Nephron (organoid): ENCODE results near the gene TRMT10B.

ENCODE experiments used
- H3K27ac Mint-ChIP-seq, 3 experiments: 2 replicates each; pipeline ENCODE4 v1.8.0; 2020; ENCODE audit warnings: mixed read lengths in 3 of 3, mild to moderate bottlenecking in 2 of 3, moderate library complexity in 1 of 3
- H3K27me3 Mint-ChIP-seq: 2 replicates; pipeline ENCODE4 v1.8.0; 2021; ENCODE audit warnings: low read depth, mild to moderate bottlenecking, moderate library complexity, mixed read lengths
- H3K36me3 Mint-ChIP-seq: 2 replicates; pipeline ENCODE4 v1.8.0; 2020; ENCODE audit warnings: low read depth, mixed read lengths
- H3K4me1 Mint-ChIP-seq: 2 replicates; pipeline ENCODE4 v1.8.0; 2020; ENCODE audit warnings: mixed read lengths
- H3K4me3 Mint-ChIP-seq, 3 experiments: 2 replicates each; pipeline ENCODE4 v1.8.0; 2020; ENCODE audit warnings: mild to moderate bottlenecking in 3 of 3, mixed read lengths in 3 of 3, moderate library complexity in 2 of 3
- H3K9me3 Mint-ChIP-seq: 2 replicates; pipeline ENCODE4 v1.8.0; 2020; ENCODE audit warnings: mixed read lengths
- TF ChIP-seq, protein P1 (sequence below), 3 experiments: fragments of 200-600 bp; sonication (generic); IDR thresholded peaks; one replicate each; pipeline ENCODE4 v1.5.0; 2021; ENCODE audit warnings: antibody characterized with exemption in 3 of 3; ENCODE audit not compliant: unreplicated experiment in 3 of 3

TRMT10B gene, protein sequence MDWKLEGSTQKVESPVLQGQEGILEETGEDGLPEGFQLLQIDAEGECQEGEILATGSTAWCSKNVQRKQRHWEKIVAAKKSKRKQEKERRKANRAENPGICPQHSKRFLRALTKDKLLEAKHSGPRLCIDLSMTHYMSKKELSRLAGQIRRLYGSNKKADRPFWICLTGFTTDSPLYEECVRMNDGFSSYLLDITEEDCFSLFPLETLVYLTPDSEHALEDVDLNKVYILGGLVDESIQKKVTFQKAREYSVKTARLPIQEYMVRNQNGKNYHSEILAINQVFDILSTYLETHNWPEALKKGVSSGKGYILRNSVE

DNA sequence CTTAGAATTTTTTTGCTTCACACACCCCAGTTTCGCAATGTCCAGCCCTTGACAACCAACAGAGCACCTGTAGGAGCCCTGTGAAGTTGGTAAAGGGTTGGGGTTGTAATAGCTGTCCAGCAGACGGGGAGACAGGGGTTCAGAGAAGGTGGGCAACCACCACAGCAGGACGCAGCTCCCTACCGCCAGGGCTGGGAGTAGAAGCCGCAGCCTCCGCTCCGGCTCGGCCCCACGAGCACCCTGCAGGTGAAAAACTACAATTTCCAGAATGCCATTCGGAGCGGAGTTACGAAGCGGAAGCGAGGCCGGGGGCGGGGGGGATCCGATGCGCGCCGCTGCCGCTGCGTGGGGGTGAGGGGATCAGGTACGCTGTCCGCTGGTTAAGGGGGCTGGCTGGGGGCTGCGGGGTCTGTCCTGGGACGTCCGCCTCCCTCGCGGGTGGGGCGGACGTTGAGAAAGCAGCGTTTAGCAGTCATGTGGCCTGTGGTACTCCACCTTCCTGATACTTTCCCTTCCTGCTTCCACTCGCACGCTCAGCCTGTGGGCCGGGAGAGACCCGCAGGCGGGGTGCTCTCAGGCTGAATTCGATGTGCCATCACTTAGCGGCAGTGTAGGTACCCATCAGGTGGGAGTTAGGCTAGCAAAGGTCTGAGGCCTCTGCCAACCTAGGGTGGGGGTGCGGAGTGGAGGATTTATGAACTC, at the start of gene TRMT10B:
TSS of gene TRMT10B (plus strand) at position 317 of the 702 bp plus-strand sequence. CDS start 8,127 bp downstream, outside the sequence.
- Mint-ChIP-seq H3K9me3 (no peaks in the 10 kb centered on the region), H3K27me3 (no peaks in the 10 kb centered on the region), H3K4me3 (peak within 1 kb of the TSS; percentile 95 to 97 (median 96)), H3K27ac (peak within 1 kb of the TSS; percentile 58 to 91 (median 70)), H3K36me3 (no peaks in the 10 kb centered on the region), H3K4me1 (peaks cover 9% of the 10 kb centered on the region)
- TF ChIP-seq, protein P1, sequence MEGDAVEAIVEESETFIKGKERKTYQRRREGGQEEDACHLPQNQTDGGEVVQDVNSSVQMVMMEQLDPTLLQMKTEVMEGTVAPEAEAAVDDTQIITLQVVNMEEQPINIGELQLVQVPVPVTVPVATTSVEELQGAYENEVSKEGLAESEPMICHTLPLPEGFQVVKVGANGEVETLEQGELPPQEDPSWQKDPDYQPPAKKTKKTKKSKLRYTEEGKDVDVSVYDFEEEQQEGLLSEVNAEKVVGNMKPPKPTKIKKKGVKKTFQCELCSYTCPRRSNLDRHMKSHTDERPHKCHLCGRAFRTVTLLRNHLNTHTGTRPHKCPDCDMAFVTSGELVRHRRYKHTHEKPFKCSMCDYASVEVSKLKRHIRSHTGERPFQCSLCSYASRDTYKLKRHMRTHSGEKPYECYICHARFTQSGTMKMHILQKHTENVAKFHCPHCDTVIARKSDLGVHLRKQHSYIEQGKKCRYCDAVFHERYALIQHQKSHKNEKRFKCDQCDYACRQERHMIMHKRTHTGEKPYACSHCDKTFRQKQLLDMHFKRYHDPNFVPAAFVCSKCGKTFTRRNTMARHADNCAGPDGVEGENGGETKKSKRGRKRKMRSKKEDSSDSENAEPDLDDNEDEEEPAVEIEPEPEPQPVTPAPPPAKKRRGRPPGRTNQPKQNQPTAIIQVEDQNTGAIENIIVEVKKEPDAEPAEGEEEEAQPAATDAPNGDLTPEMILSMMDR (IDR thresholded peaks at IDR 0.05; ENCODE audit: unreplicated experiment in 3 of 3): no peak

DNA sequence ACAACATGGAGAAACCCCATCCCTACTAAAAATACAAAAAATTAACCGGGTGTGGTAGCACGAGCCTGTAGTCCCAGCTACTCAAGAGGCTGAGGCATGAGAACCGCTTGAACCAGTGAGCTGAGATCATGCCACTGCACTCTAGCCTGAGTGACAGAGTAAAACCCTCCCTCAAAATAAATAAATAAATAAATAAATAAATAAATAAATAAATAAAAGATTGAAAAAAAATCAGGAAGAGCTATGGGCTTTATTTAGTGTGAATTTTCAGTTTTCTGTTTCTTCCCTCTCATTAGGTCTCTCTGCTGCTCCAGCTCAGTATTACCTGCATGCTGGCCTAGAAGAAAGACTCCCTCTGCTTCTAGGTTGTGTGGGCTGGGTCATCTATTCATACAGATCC, 47.8 kb upstream of the TRMT10B start:
- TF ChIP-seq, protein P1 (IDR thresholded peaks at IDR 0.05; ENCODE audit: unreplicated experiment in 3 of 3): no peak
- Mint-ChIP-seq H3K4me1 (no peaks in the 10 kb centered on the region), H3K9me3 (no peaks in the 10 kb centered on the region), H3K27ac (no peak overlapping the region), H3K4me3 (no peak overlapping the region), H3K27me3 (no peaks in the 10 kb centered on the region), H3K36me3 (no peaks in the 10 kb centered on the region)

DNA sequence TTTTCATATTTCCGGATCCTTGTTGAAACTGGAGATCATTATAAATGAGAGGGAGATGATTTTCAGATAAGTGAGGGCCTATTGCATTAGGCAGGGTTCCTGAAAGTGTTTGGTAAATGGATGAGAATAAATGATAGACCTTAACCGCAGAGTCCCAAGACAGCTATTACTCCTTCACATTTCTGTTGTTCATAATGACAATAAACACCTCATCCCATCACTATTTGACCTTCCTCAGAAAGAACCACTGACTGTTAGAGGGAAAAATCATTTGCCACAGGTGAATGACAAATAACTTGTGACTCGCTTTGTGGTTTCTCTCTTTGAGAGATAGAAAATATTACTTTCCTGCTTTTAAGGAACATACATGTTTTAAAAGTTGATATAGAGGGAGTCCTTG, 47.3 kb upstream of the TRMT10B start:
- no peaks in the 10 kb centered on the region for H3K4me1 Mint-ChIP-seq
- no peaks in the 10 kb centered on the region for H3K9me3 Mint-ChIP-seq

DNA sequence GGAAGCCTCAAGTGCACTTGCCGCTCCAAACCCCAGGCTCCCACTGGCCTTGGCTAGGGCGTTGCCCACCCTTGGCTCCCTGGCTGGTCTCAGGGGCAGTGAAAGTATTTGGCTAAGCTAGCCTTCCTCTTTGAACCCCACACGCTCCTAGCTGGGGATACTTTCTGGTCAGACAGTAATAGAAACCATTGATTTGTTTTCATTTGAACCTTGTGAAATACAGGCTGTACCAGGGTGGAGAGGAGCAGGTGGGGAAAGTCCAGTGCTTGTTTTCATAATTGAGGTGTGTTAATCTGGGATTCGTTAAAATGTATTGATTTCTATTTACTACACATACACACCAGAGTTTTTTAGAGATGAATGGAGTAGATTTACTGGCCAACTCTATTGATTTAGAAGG, 45.9 kb upstream of the TRMT10B start:
- Mint-ChIP-seq H3K4me1 (no peaks in the 10 kb centered on the region), H3K4me3 (no peak overlapping the region), H3K27me3 (no peaks in the 10 kb centered on the region), H3K36me3 (no peaks in the 10 kb centered on the region), H3K27ac (no peak overlapping the region), H3K9me3 (no peaks in the 10 kb centered on the region)
- TF ChIP-seq, protein P1 (IDR thresholded peaks at IDR 0.05; ENCODE audit: unreplicated experiment in 3 of 3): no peak

More for the DNA sequence above, 47.3 kb upstream of the TRMT10B start:
- Mint-ChIP-seq H3K27ac (no peak overlapping the region), H3K36me3 (no peaks in the 10 kb centered on the region), H3K4me3 (no peak overlapping the region), H3K27me3 (no peaks in the 10 kb centered on the region)
- TF ChIP-seq, protein P1 (IDR thresholded peaks at IDR 0.05; ENCODE audit: unreplicated experiment in 3 of 3): no peak

DNA sequence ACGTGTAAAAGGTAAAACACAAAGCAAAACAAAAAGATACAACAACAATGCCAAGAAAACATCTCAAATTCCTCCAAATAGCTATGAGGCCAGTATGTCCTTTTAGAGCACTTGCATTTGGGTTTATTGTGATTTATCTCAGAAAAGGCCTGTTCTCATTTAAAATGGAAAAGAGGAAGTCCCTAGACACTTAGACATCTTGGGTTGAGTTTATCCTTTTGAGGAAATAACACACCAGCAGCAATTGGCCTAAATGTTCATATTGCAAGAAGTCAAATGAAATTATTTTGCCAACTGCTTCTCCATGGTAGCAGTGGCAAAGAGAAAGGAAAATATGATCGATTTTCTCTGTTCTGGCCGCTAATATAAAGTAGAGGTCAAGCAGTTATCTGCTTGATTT, 43.6 kb upstream of the TRMT10B start:
- Mint-ChIP-seq H3K27me3 (peaks cover 3% of the 10 kb centered on the region), H3K9me3 (no peaks in the 10 kb centered on the region)
- TF ChIP-seq, protein P1 (IDR thresholded peaks at IDR 0.05; ENCODE audit: unreplicated experiment in 3 of 3): no peak

More for the DNA sequence above, 43.6 kb upstream of the TRMT10B start:
- no peaks in the 10 kb centered on the region for H3K4me1 Mint-ChIP-seq
- H3K36me3 Mint-ChIP-seq: no peaks in the 10 kb centered on the region
- no peak overlapping the region for H3K27ac Mint-ChIP-seq
- no peak overlapping the region for H3K4me3 Mint-ChIP-seq
